Large intestine (tissue), 3 donors: ENCODE results near the gene CREBZF. TPM values are rescaled to one million over a fixed set of nuclear protein-coding genes. Genes with fewer than 3 reads are reported as not detected.
A peak's percentile ranks its signal among the peaks of the same experiment; 100 is the strongest.

Experiments used
- DNase-seq, 2 donors: peaks; one replicate each; pipeline versions ENCODE4 v3.0.0 to v3.0.0-alpha.2; 2013
- H3K27ac ChIP-seq: one replicate; pipeline ENCODE4 v1.5.1; 2013; ENCODE audit warnings: low read length
- H3K27me3 ChIP-seq: 2 replicates; pipeline ENCODE4 v1.6.1; 2013; ENCODE audit warnings: low read length; ENCODE audit not compliant: control insufficient read depth, insufficient read depth
- H3K36me3 ChIP-seq: 2 replicates; pipeline ENCODE4 v1.6.1; 2013; ENCODE audit warnings: low read length; ENCODE audit not compliant: control insufficient read depth, insufficient read depth
- H3K4me1 ChIP-seq: one replicate; pipeline ENCODE4 v1.6.1; 2013; ENCODE audit warnings: low read length; ENCODE audit not compliant: control insufficient read depth, insufficient read depth
- H3K4me3 ChIP-seq: one replicate; pipeline ENCODE4 v1.5.1; 2013; ENCODE audit warnings: low read length
- H3K9me3 ChIP-seq: one replicate; pipeline ENCODE4 v1.6.1; 2013; ENCODE audit warnings: mild to moderate bottlenecking, low read depth, low read length, moderate library complexity; ENCODE audit not compliant: control insufficient read depth
- WGBS: methylation state at CpG from one replicate; pipeline ENCODE4 v1.1.5; 2013; ENCODE audit warnings: low lambda C conversion rate; ENCODE audit not compliant: insufficient coverage; 5-methylcytosine and 5-hydroxymethylcytosine counted together
- polyA plus RNA-seq: library from polyadenylated mRNA; unstranded; fragments of 120-200 nt; gene quantifications from one replicate; pipeline ENCODE4 v1.2.1, GENCODE V29; 2013

CREBZF gene
- polyA plus RNA-seq, 1 donor, result 88.5 TPM

- Histone ChIP-seq H3K9me3 (no peaks in the 10 kb centered on the region), H3K36me3 (no peaks in the 10 kb centered on the region), H3K4me3 (no peak overlapping the region), H3K4me1 (no peaks in the 10 kb centered on the region), H3K27ac (no peak overlapping the region), H3K27me3 (no peaks in the 10 kb centered on the region)
- no peak for DNase-seq
- WGBS, result no CpG with 5 or more reads among the region's 2 CpGs
These were observed 32.8 kb upstream of the CREBZF start for GRCh38 chr11:85697747-85698146.

- H3K27me3 ChIP-seq, result no peaks in the 10 kb centered on the region
- H3K27ac ChIP-seq, result no peak overlapping the region
- no peaks in the 10 kb centered on the region for H3K36me3 ChIP-seq
- no peaks in the 10 kb centered on the region for H3K9me3 ChIP-seq
- DNase-seq, result no peak
- H3K4me3 ChIP-seq, result no peak overlapping the region
- H3K4me1 ChIP-seq, result no peaks in the 10 kb centered on the region
These were observed 30.6 kb upstream of the CREBZF start for GRCh38 chr11:85695546-85695945.

GRCh38 chr11:85694385-85694980 lies 29.6 kb upstream of the CREBZF start:
- DNase-seq, result peak in 1 of 2 donors; percentile 34
- WGBS, result no CpG with 5 or more reads among the region's 1 CpG
- no peak overlapping the region for H3K27ac ChIP-seq
- H3K36me3 ChIP-seq, result no peaks in the 10 kb centered on the region
- no peaks in the 10 kb centered on the region for H3K4me1 ChIP-seq
- no peak overlapping the region for H3K4me3 ChIP-seq
- H3K27me3 ChIP-seq, result no peaks in the 10 kb centered on the region
- no peaks in the 10 kb centered on the region for H3K9me3 ChIP-seq

- Histone ChIP-seq H3K27ac (peak within 1 kb of the TSS; percentile 47), H3K9me3 (no peaks in the 10 kb centered on the region), H3K36me3 (no peaks in the 10 kb centered on the region), H3K4me1 (peaks cover 7% of the 10 kb centered on the region), H3K27me3 (no peaks in the 10 kb centered on the region), H3K4me3 (peak within 1 kb of the TSS; percentile 8)
- peak; percentile 63 to 70 for DNase-seq
- WGBS, result 90% methylated on average over 2 of the region's 13 CpGs
These were observed 21.0 kb upstream of the CREBZF start, which contains the start of gene CCDC89 for GRCh38 chr11:85685820-85686459. Gene CCDC89 (minus strand): TSS chr11:85686195. CDS start chr11:85686130, 65 bp downstream.

- peak overlapping the region; percentile 47 for H3K27ac ChIP-seq
- H3K4me3 ChIP-seq, result peak overlapping the region; percentile 8
- DNase-seq, result peak in 1 of 2 donors; percentile 64
- H3K27me3 ChIP-seq, result no peaks in the 10 kb centered on the region
- H3K36me3 ChIP-seq, result no peaks in the 10 kb centered on the region
- peaks cover 7% of the 10 kb centered on the region for H3K4me1 ChIP-seq
- no peaks in the 10 kb centered on the region for H3K9me3 ChIP-seq
- no CpG with 5 or more reads among the region's 15 CpGs for WGBS
These were observed 20.3 kb upstream of the CREBZF start for GRCh38 chr11:85685125-85685819.

GRCh38 chr11:85682330-85683305 lies 17.7 kb upstream of the CREBZF start:
- H3K27ac ChIP-seq, result no peak overlapping the region
- peak overlapping the region; percentile 76 for H3K4me3 ChIP-seq
- H3K4me1 ChIP-seq, result peaks cover 7% of the 10 kb centered on the region
- H3K36me3 ChIP-seq, result no peaks in the 10 kb centered on the region
- no peaks in the 10 kb centered on the region for H3K9me3 ChIP-seq
- peak; percentile 66 to 69 for DNase-seq
- no peaks in the 10 kb centered on the region for H3K27me3 ChIP-seq
- 70% methylated on average over 3 of the region's 43 CpGs for WGBS

GRCh38 chr11:85680897-85681296 lies 16.0 kb upstream of the CREBZF start:
- no peak overlapping the region for H3K4me3 ChIP-seq
- WGBS, result no CpG with 5 or more reads among the region's 1 CpG
- H3K27me3 ChIP-seq, result no peaks in the 10 kb centered on the region
- no peak overlapping the region for H3K27ac ChIP-seq
- H3K36me3 ChIP-seq, result no peaks in the 10 kb centered on the region
- H3K9me3 ChIP-seq, result no peaks in the 10 kb centered on the region
- peaks cover 7% of the 10 kb centered on the region for H3K4me1 ChIP-seq
- no peak for DNase-seq

- Histone ChIP-seq H3K4me1 (no peaks in the 10 kb centered on the region), H3K27me3 (no peaks in the 10 kb centered on the region), H3K27ac (no peak overlapping the region), H3K4me3 (no peak overlapping the region), H3K36me3 (no peaks in the 10 kb centered on the region), H3K9me3 (no peaks in the 10 kb centered on the region)
- WGBS, result 81% methylated on average over 3 of the region's 4 CpGs
- DNase-seq, result no peak
These were observed 14.6 kb upstream of the CREBZF start for GRCh38 chr11:85679576-85679975.

- Histone ChIP-seq H3K4me3 (no peak overlapping the region), H3K4me1 (peaks cover 3% of the 10 kb centered on the region), H3K9me3 (no peaks in the 10 kb centered on the region), H3K36me3 (no peaks in the 10 kb centered on the region), H3K27ac (no peak overlapping the region), H3K27me3 (no peaks in the 10 kb centered on the region)
- 100% methylated on average over 1 of the region's 3 CpGs for WGBS
- DNase-seq, result no peak
These were observed 8.5 kb upstream of the CREBZF start for GRCh38 chr11:85673393-85673792.
